Vagina (tissue), 2 donors: ENCODE measurements around the gene CRX. TPM values are rescaled to one million over a fixed set of nuclear protein-coding genes. Genes with fewer than 3 reads are reported as not detected.
"Not testable (repeated sequence)": the region's sequence is repeated elsewhere in the genome, so short reads cannot be mapped to it uniquely, and the experiment has no call there.

ENCODE experiments used
- DNase-seq, 2 donors: peaks; one replicate each; pipeline ENCODE4 v3.0.0-alpha.2; 2017; ENCODE audit errors: extremely low spot score in 2 of 2
- H3K27ac ChIP-seq: fragments of 200-600 bp; sonication (generic); one replicate; pipeline ENCODE4 v1.5.1; 2019
- H3K27me3 ChIP-seq: fragments of 200-600 bp; sonication (generic); one replicate; pipeline ENCODE4 v1.5.1; 2019
- H3K36me3 ChIP-seq, 2 donors: fragments of 200-600 bp; sonication (generic); one replicate each; pipeline ENCODE4 v1.5.1; 2017 to 2019
- H3K4me1 ChIP-seq: fragments of 200-600 bp; sonication (generic); one replicate; pipeline ENCODE4 v1.5.1; 2019
- H3K4me3 ChIP-seq, 2 donors: fragments of 200-600 bp; sonication (generic); 1 replicate in 1 of 2; 2 replicates in 1 of 2; pipeline ENCODE4 v1.5.1; 2016 to 2019
- H3K9me3 ChIP-seq: fragments of 200-600 bp; sonication (generic); one replicate; pipeline ENCODE4 v1.5.1; 2019
- CTCF ChIP-seq, 3 experiments: fragments of 450-650 bp in 2 of 3; fragments of 200-600 bp in 1 of 3; sonication (generic) in 1 of 3; IDR thresholded peaks; one replicate each; pipeline ENCODE4 v1.5.1; 2017 to 2019; ENCODE audit warnings: antibody characterized with exemption in 3 of 3, mild to moderate bottlenecking in 2 of 3, moderate library complexity in 2 of 3
- POLR2A ChIP-seq, 2 donors: fragments of 450-650 bp; IDR thresholded peaks; one replicate each; pipeline ENCODE4 v1.6.1; 2017; ENCODE audit warnings: antibody characterized with exemption in 2 of 2, mild to moderate bottlenecking in 2 of 2, moderate library complexity in 2 of 2
- POLR2AphosphoS5 ChIP-seq, 2 donors: sonication (generic); formaldehyde crosslinking; IDR thresholded peaks; one replicate each; pipeline ENCODE4 v1.9.0; 2017; ENCODE audit warnings: antibody characterized with exemption in 2 of 2, mild to moderate bottlenecking in 2 of 2, low read depth in 1 of 2; ENCODE audit not compliant: insufficient read depth in 1 of 2
- intact Hi-C: fragments of 100-400 bp; cut with DNase I; formaldehyde crosslinking; loops from one replicate; pipeline ENCODE4 v1.15.1; 2023
- total RNA-seq: library from RNA; depleted of rRNA; stranded (reverse); fragments of >200 nt; gene quantifications from one replicate; pipeline ENCODE4 v1.2.3, GENCODE V29; 2016

Gene CRX
- total RNA-seq, 1 donor from 2014 or later, result not detected

- Histone ChIP-seq H3K4me3 (peak overlapping the region; percentile 86), H3K36me3 (peaks cover 0 to 29% of the 10 kb centered on the region in 2 donors), H3K27ac (peak overlapping the region; percentile 99), H3K4me1 (peaks cover 47% of the 10 kb centered on the region), H3K9me3 (no peaks in the 10 kb centered on the region), H3K27me3 (no peaks in the 10 kb centered on the region)
- TF ChIP-seq CTCF (IDR thresholded peaks at IDR 0.05), result no peak
- TF ChIP-seq POLR2A (IDR thresholded peaks at IDR 0.05), result no peak
- TF ChIP-seq POLR2AphosphoS5 (IDR thresholded peaks at IDR 0.05; ENCODE audit: insufficient read depth in 1 of 2, low read depth in 1 of 2), result peak in 1 of 2 donors; percentile 46
- no peak for DNase-seq
- intact Hi-C loops, result loop anchor here (10.0 kb wide), 1 partner anchor 65 kb away; the partner anchor contains the start of gene EHD2
Observed at GRCh38 chr19:47779524-47780214, 42.1 kb upstream of the CRX start.

- DNase-seq, result no peak
- H3K4me1 ChIP-seq, result peaks cover 47% of the 10 kb centered on the region
- intact Hi-C loops, result loop anchor here (10.0 kb wide), 1 partner anchor 65 kb away; the partner anchor contains the start of gene EHD2
- peak overlapping the region; percentile 99 for H3K27ac ChIP-seq
- H3K4me3 ChIP-seq, result peak overlapping the region; percentile 86
- H3K9me3 ChIP-seq, result no peaks in the 10 kb centered on the region
- no peaks in the 10 kb centered on the region for H3K27me3 ChIP-seq
- TF ChIP-seq POLR2A (IDR thresholded peaks at IDR 0.05), result no peak
- TF ChIP-seq CTCF (IDR thresholded peaks at IDR 0.05), result no peak
- TF ChIP-seq POLR2AphosphoS5 (IDR thresholded peaks at IDR 0.05; ENCODE audit: insufficient read depth in 1 of 2, low read depth in 1 of 2), result no peak
- H3K36me3 ChIP-seq, result peaks cover 0 to 33% of the 10 kb centered on the region in 2 donors
Observed at GRCh38 chr19:47780215-47780551, 41.6 kb upstream of the CRX start.

GRCh38 chr19:47781590-47782262 is 40.0 kb upstream of the CRX start:
- H3K9me3 ChIP-seq, result no peaks in the 10 kb centered on the region
- H3K27me3 ChIP-seq, result no peaks in the 10 kb centered on the region
- no peak for DNase-seq
- TF ChIP-seq POLR2AphosphoS5 (IDR thresholded peaks at IDR 0.05; ENCODE audit: insufficient read depth in 1 of 2, low read depth in 1 of 2), result peak in 1 of 2 donors; percentile 71
- TF ChIP-seq CTCF (IDR thresholded peaks at IDR 0.05), result no peak
- peak overlapping the region; percentile 99 for H3K27ac ChIP-seq
- intact Hi-C loops, result loop anchor here (10.0 kb wide), 1 partner anchor 67 kb away; the partner anchor contains the start of gene EHD2
- H3K36me3 ChIP-seq, result peaks cover 0 to 46% of the 10 kb centered on the region in 2 donors
- peak overlapping the region in 1 of 2 donors; percentile 86 for H3K4me3 ChIP-seq
- H3K4me1 ChIP-seq, result peaks cover 45% of the 10 kb centered on the region

GRCh38 chr19:47786566-47786965 is 35.2 kb upstream of the CRX start:
- DNase-seq, result no peak
- H3K4me1 ChIP-seq, result peaks cover 10% of the 10 kb centered on the region

GRCh38 chr19:47787307-47787706 is 34.4 kb upstream of the CRX start:
- not testable (repeated sequence) for H3K4me1 ChIP-seq, DNase-seq, H3K27ac ChIP-seq, H3K9me3 ChIP-seq, H3K4me3 ChIP-seq, H3K27me3 ChIP-seq
- H3K36me3 ChIP-seq, result peaks cover 0 to 39% of the 10 kb centered on the region in 2 donors
- intact Hi-C loops, result loop anchor here (10.0 kb wide), 1 partner anchor 73 kb away; the partner anchor contains the start of gene EHD2

More at GRCh38 chr19:47786566-47786965, 35.2 kb upstream of the CRX start:
- no peak for TF ChIP-seq POLR2AphosphoS5 (IDR thresholded peaks at IDR 0.05; ENCODE audit: insufficient read depth in 1 of 2, low read depth in 1 of 2)
- TF ChIP-seq CTCF (IDR thresholded peaks at IDR 0.05), result no peak
- no peak for TF ChIP-seq POLR2A (IDR thresholded peaks at IDR 0.05)
- intact Hi-C loops, result loop anchor here (10.0 kb wide), 1 partner anchor 72 kb away; the partner anchor contains the start of gene EHD2
- Histone ChIP-seq H3K9me3 (no peaks in the 10 kb centered on the region), H3K27ac (no peak overlapping the region), H3K36me3 (peaks cover 0 to 40% of the 10 kb centered on the region in 2 donors), H3K4me3 (no peak overlapping the region), H3K27me3 (no peaks in the 10 kb centered on the region)

GRCh38 chr19:47789811-47790210 is 31.9 kb upstream of the CRX start:
- H3K27ac ChIP-seq, H3K9me3 ChIP-seq, H3K27me3 ChIP-seq, H3K4me1 ChIP-seq, H3K4me3 ChIP-seq, DNase-seq: not testable (repeated sequence)
- intact Hi-C loops, result loop anchor here (5.0 to 10.0 kb wide), 2 partner anchors 38 to 75 kb away; partner anchors contain the start of gene EHD2
- H3K36me3 ChIP-seq, result peaks cover 0 to 18% of the 10 kb centered on the region in 2 donors
